ENCODE data around the gene PALS1.

GRCh38 chr14:67232066-67232465, 9.2 kb upstream of the PALS1 start:
- TF ChIP-seq CTCF (IDR thresholded peaks at IDR 0.05) (no peak), POLR2A (IDR thresholded peaks at IDR 0.05) (no peak), POLR2AphosphoS5 (IDR thresholded peaks at IDR 0.05; ENCODE audit: insufficient read depth in 1 of 2, low read depth in 1 of 2) (no peak)

Data from vagina (tissue), 2 donors.